Measurements from ENCODE around the gene TOMM5. TPM values are rescaled to one million over a fixed set of nuclear protein-coding genes. Genes with fewer than 3 reads are reported as not detected.

TOMM5 gene
- total RNA-seq, 1 experiment from 2014 or later = 161 TPM

DNA sequence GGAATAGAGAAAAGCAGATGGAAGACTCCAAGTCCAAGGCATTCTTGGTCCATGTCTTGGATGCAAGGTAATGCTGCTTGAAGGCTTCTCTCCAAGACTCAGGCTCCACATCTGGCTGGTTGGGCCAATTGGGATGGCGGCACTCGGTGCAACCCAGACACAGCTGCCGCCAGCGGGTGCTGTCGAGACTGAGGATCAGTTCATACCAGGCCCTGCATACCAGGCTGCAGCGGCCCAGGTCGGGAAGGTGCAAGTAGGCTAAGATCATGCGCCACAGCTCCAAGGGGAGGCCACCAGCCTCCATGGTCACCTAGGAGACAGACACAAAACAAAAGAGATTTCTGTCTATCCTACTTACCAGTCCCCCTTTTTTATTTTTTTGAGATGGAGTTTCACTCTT, 50.9 kb downstream of the TOMM5 start:
- TF ChIP-seq SIN3A (IDR thresholded peaks at IDR 0.05; ENCODE audit: low read depth) = no peak
- no peak for TF ChIP-seq RAD21 (IDR thresholded peaks at IDR 0.05; ENCODE audit: low read depth)
- no peak for TF ChIP-seq EZH2phosphoT487 (IDR thresholded peaks at IDR 0.05; ENCODE audit: borderline replicate concordance)
- TF ChIP-seq REST (IDR thresholded peaks at IDR 0.05; ENCODE audit: low read depth) = no peak
- TF ChIP-seq SP1 (IDR thresholded peaks at IDR 0.05; ENCODE audit: low read depth) = no peak
- TF ChIP-seq TCF7L2 (IDR thresholded peaks at IDR 0.05; ENCODE audit: borderline replicate concordance, extremely low read depth, insufficient read depth, insufficient read length) = no peak
- TF ChIP-seq EGR1 (IDR thresholded peaks at IDR 0.05; ENCODE audit: low read depth) = no peak
- no peak for TF ChIP-seq FOSL1 (IDR thresholded peaks at IDR 0.05; ENCODE audit: low read depth)
- TF ChIP-seq, protein P1, sequence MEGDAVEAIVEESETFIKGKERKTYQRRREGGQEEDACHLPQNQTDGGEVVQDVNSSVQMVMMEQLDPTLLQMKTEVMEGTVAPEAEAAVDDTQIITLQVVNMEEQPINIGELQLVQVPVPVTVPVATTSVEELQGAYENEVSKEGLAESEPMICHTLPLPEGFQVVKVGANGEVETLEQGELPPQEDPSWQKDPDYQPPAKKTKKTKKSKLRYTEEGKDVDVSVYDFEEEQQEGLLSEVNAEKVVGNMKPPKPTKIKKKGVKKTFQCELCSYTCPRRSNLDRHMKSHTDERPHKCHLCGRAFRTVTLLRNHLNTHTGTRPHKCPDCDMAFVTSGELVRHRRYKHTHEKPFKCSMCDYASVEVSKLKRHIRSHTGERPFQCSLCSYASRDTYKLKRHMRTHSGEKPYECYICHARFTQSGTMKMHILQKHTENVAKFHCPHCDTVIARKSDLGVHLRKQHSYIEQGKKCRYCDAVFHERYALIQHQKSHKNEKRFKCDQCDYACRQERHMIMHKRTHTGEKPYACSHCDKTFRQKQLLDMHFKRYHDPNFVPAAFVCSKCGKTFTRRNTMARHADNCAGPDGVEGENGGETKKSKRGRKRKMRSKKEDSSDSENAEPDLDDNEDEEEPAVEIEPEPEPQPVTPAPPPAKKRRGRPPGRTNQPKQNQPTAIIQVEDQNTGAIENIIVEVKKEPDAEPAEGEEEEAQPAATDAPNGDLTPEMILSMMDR (IDR thresholded peaks at IDR 0.05 in 2 of 3, conservative IDR thresholded peaks at IDR 0.05 in 1 of 3; ENCODE audit: borderline replicate concordance in 1 of 3, insufficient read depth in 1 of 3, low read depth in 2 of 3, low read length in 2 of 3) = no peak
- TF ChIP-seq EZH2 (IDR thresholded peaks at IDR 0.05) = no peak
- TF ChIP-seq, protein P2, sequence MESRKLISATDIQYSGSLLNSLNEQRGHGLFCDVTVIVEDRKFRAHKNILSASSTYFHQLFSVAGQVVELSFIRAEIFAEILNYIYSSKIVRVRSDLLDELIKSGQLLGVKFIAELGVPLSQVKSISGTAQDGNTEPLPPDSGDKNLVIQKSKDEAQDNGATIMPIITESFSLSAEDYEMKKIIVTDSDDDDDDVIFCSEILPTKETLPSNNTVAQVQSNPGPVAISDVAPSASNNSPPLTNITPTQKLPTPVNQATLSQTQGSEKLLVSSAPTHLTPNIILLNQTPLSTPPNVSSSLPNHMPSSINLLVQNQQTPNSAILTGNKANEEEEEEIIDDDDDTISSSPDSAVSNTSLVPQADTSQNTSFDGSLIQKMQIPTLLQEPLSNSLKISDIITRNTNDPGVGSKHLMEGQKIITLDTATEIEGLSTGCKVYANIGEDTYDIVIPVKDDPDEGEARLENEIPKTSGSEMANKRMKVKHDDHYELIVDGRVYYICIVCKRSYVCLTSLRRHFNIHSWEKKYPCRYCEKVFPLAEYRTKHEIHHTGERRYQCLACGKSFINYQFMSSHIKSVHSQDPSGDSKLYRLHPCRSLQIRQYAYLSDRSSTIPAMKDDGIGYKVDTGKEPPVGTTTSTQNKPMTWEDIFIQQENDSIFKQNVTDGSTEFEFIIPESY (IDR thresholded peaks at IDR 0.05; ENCODE audit: extremely low read depth, insufficient replicate concordance, low read length) = no peak
- TF ChIP-seq, protein P3, sequence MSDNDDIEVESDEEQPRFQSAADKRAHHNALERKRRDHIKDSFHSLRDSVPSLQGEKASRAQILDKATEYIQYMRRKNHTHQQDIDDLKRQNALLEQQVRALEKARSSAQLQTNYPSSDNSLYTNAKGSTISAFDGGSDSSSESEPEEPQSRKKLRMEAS (IDR thresholded peaks at IDR 0.05) = no peak
- TF ChIP-seq POLR2AphosphoS5 (IDR thresholded peaks at IDR 0.05; ENCODE audit: low read depth, low read length) = no peak
- no peak for TF ChIP-seq ELF1 (IDR thresholded peaks at IDR 0.05; ENCODE audit: borderline replicate concordance, low read depth)
- TF ChIP-seq CBX3 (IDR thresholded peaks at IDR 0.05; ENCODE audit: low read depth) = no peak
- no peak for TF ChIP-seq SRF (IDR thresholded peaks at IDR 0.05; ENCODE audit: low read depth)
- TF ChIP-seq CEBPB (IDR thresholded peaks at IDR 0.05; ENCODE audit: low read depth) = no peak
- no peak for TF ChIP-seq ZFX (IDR thresholded peaks at IDR 0.05)
- no peak for TF ChIP-seq ZNF274 (IDR thresholded peaks at IDR 0.05; ENCODE audit: low read depth, low read length)
- Histone ChIP-seq H3K4me2 (ENCODE audit: low read length) (no peak overlapping the region), H3K27ac (ENCODE audit: low read depth, low read length) (no peak overlapping the region), H3K9me3 (ENCODE audit: control insufficient read depth in 1 of 2, insufficient read depth in 1 of 2, low read depth in 1 of 2, low read length in 2 of 2) (no peaks in the 10 kb centered on the region), H4K20me1 (ENCODE audit: insufficient read depth) (no peaks in the 10 kb centered on the region), H2AFZ (ENCODE audit: low read depth, low read length, poor library complexity, severe bottlenecking) (no peak overlapping the region), H3K4me1 (ENCODE audit: control insufficient read depth in 1 of 2, insufficient read depth in 2 of 2, low read length in 2 of 2) (no peaks in the 10 kb centered on the region), H3K27me3 (ENCODE audit: insufficient read depth, low read length) (no peaks in the 10 kb centered on the region), H3K4me3 (replicated peaks in 1 of 2; ENCODE audit: low read depth in 1 of 2, low read length in 2 of 2) (no peak overlapping the region), H3K79me2 (ENCODE audit: insufficient read depth, low read length) (no peaks in the 10 kb centered on the region), H3K9ac (ENCODE audit: low read length) (no peak overlapping the region), H3K36me3 (ENCODE audit: control insufficient read depth in 1 of 2, insufficient read depth in 2 of 2, low read length in 2 of 2) (no peaks in the 10 kb centered on the region), H3K9me2 (ENCODE audit: insufficient read depth) (no peaks in the 10 kb centered on the region)
- ChIA-PET POLR2A (no interaction called here), CTCF (no interaction called here), RAD21 (ENCODE audit: low non-redundant PET in 1 of 2, low total read pairs in 2 of 2, uncharacterized antibody in 2 of 2, unreplicated experiment in 2 of 2) (no interaction called here)
- DNase-seq (ENCODE audit: low read depth, low spot score) = no peak
- intact Hi-C loops (cut with micrococcal nuclease) = no loop called here
- no TSS peak for BruUV-seq (replicated peaks)
- ATAC-seq = no peak
